OCI-LY7 (cell line): ENCODE results near the gene ISG20L2. TPM values are rescaled to one million over a fixed set of nuclear protein-coding genes. Genes with fewer than 3 reads are reported as not detected.

Experiments used
- BruUV-seq: library from RNA; stranded (reverse); fragments of 400-500 nt; replicated peaks from 2 replicates; lab custom pipeline; 2021; lab: Mats Ljungman, UMichigan
- CTCF ChIA-PET: fragments of 300-600 bp; sonication (Branson Sonifier 250); formaldehyde crosslinking; loops from one replicate; lab custom pipeline; 2022; ENCODE audit warnings: antibody characterized with exemption; ENCODE audit not compliant: unreplicated experiment; lab: Charles Lee
- POLR2A ChIA-PET: fragments of 300-600 bp; sonication (Branson Sonifier 250); formaldehyde crosslinking; loops from one replicate; lab custom pipeline; 2022; ENCODE audit warnings: antibody characterized with exemption; lab: Charles Lee
- DNase-seq: peaks from one replicate; pipeline ENCODE4 v3.0.0-alpha.2; 2015; ENCODE audit warnings: low spot score
- H2AFZ ChIP-seq: fragments of 200-600 bp; sonication (generic), shearing (Covaris generic); 2 replicates; pipeline ENCODE4 v1.6.1; 2014; ENCODE audit warnings: mild to moderate bottlenecking, antibody characterized with exemption, low read length, moderate library complexity
- H3K27ac ChIP-seq: fragments of 200-600 bp; sonication (generic); 2 replicates; pipeline ENCODE4 v1.5.1; 2014; ENCODE audit warnings: mixed run types, low read depth, mild to moderate bottlenecking, moderate library complexity, low read length, inconsistent platforms; ENCODE audit not compliant: poor library complexity, severe bottlenecking
- H3K36me3 ChIP-seq: fragments of 200-600 bp; sonication (generic); 2 replicates; pipeline ENCODE4 v1.6.1; 2014; ENCODE audit warnings: mild to moderate bottlenecking, antibody characterized with exemption, low read length, moderate library complexity, mixed read lengths; ENCODE audit not compliant: insufficient read depth
- H3K4me1 ChIP-seq: fragments of 200-600 bp; sonication (generic); 2 replicates; pipeline ENCODE4 v1.5.1; 2014; ENCODE audit warnings: mild to moderate bottlenecking, low read length; ENCODE audit not compliant: insufficient read depth, poor library complexity, severe bottlenecking
- H3K4me2 ChIP-seq: fragments of 200-600 bp; sonication (generic); 2 replicates; pipeline ENCODE4 v1.6.1; 2014; ENCODE audit warnings: mild to moderate bottlenecking, low read length
- H3K4me3 ChIP-seq: fragments of 200-600 bp; sonication (generic); 2 replicates; pipeline ENCODE4 v1.5.1; 2014; ENCODE audit warnings: mild to moderate bottlenecking, low read depth, low read length; ENCODE audit not compliant: poor library complexity, severe bottlenecking
- H3K79me2 ChIP-seq: fragments of 200-600 bp; sonication (generic); 2 replicates; pipeline ENCODE4 v1.6.1; 2016; ENCODE audit warnings: low read depth, mild to moderate bottlenecking, low read length, moderate library complexity, mixed read lengths; ENCODE audit not compliant: insufficient read depth
- H3K9me2 ChIP-seq: fragments of 200-600 bp; sonication (generic); 2 replicates; pipeline ENCODE4 v1.6.1; 2016; ENCODE audit warnings: mild to moderate bottlenecking, low read length, mixed read lengths; ENCODE audit not compliant: insufficient read depth
- H3K9me3 ChIP-seq: fragments of 200-600 bp; sonication (generic); 2 replicates; pipeline ENCODE4 v1.6.1; 2014; ENCODE audit warnings: mild to moderate bottlenecking, mixed run types, low read length, mixed read lengths
- H4K20me1 ChIP-seq: fragments of 200-600 bp; sonication (generic); 2 replicates; pipeline ENCODE4 v1.6.1; 2014; ENCODE audit warnings: mild to moderate bottlenecking, antibody characterized with exemption, low read length, moderate library complexity, mixed read lengths; ENCODE audit not compliant: insufficient read depth
- EZH2phosphoT487 ChIP-seq: fragments of 200-600 bp; sonication (generic); IDR thresholded peaks from 2 replicates; pipeline ENCODE4 v1.6.1; 2018; ENCODE audit warnings: low read depth, borderline replicate concordance, mild to moderate bottlenecking, mixed run types, antibody characterized with exemption, low read length, moderate library complexity, mixed read lengths
- intact Hi-C: fragments of 100-400 bp; cut with micrococcal nuclease; formaldehyde crosslinking; loops from one replicate; pipeline ENCODE4 v1.10.0; 2022; ENCODE audit not compliant: unreplicated experiment
- total RNA-seq, 2 experiments: library from RNA; depleted of rRNA in 1 of 2; stranded (reverse); fragments of >200 nt in 1 of 2; shearing (Covaris generic) in 1 of 2; gene quantifications; 2 replicates each; pipeline ENCODE4 v1.2.3, GENCODE V29; 2014 to 2022
- TF ChIP-seq, protein P1 (sequence below): fragments of 200-600 bp; sonication (generic); conservative IDR thresholded peaks from 2 replicates; pipeline ENCODE4 v1.5.1; 2014; ENCODE audit warnings: mild to moderate bottlenecking, antibody characterized with exemption, low read length, moderate library complexity, mixed read lengths

The ISG20L2 gene
- total RNA-seq, 2 experiments from 2014 or later, result 37.9 to 74.1 TPM

DNA sequence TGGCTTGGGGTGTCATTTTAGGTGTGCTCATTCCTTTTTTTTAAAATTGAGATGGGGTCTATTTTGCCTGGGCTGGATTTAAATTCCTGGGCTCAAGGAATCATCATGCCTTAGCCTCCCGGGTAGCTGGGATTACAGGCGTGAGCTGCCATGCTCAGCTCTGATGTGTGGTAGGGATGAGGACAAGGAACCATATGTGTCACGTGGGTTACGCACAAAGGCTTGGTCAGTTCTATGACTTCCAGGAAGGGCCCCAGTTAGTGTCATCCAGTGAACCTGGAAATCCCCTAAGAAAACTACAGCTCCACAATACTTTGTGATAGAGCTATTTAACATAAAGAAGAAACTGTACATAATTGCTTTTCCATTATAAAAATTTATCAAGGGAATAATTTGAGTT is 7.0 kb downstream of the ISG20L2 start:
- Histone ChIP-seq H3K4me2 (no peak overlapping the region), H3K36me3 (peaks cover 87% of the 10 kb centered on the region), H3K4me3 (no peak overlapping the region), H3K9me2 (no peaks in the 10 kb centered on the region), H3K27ac (no peak overlapping the region), H4K20me1 (peaks cover 32% of the 10 kb centered on the region), H3K4me1 (peaks cover 18% of the 10 kb centered on the region), H3K9me3 (no peaks in the 10 kb centered on the region), H3K79me2 (peaks cover 50% of the 10 kb centered on the region), H2AFZ (no peak overlapping the region)
- intact Hi-C loops, result no loop called here
- ChIA-PET CTCF (no interaction called here), POLR2A (no interaction called here)
- DNase-seq, result no peak
- BruUV-seq, result no TSS peak
- no peak for TF ChIP-seq EZH2phosphoT487
- TF ChIP-seq, protein P1, sequence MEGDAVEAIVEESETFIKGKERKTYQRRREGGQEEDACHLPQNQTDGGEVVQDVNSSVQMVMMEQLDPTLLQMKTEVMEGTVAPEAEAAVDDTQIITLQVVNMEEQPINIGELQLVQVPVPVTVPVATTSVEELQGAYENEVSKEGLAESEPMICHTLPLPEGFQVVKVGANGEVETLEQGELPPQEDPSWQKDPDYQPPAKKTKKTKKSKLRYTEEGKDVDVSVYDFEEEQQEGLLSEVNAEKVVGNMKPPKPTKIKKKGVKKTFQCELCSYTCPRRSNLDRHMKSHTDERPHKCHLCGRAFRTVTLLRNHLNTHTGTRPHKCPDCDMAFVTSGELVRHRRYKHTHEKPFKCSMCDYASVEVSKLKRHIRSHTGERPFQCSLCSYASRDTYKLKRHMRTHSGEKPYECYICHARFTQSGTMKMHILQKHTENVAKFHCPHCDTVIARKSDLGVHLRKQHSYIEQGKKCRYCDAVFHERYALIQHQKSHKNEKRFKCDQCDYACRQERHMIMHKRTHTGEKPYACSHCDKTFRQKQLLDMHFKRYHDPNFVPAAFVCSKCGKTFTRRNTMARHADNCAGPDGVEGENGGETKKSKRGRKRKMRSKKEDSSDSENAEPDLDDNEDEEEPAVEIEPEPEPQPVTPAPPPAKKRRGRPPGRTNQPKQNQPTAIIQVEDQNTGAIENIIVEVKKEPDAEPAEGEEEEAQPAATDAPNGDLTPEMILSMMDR, result no peak

DNA sequence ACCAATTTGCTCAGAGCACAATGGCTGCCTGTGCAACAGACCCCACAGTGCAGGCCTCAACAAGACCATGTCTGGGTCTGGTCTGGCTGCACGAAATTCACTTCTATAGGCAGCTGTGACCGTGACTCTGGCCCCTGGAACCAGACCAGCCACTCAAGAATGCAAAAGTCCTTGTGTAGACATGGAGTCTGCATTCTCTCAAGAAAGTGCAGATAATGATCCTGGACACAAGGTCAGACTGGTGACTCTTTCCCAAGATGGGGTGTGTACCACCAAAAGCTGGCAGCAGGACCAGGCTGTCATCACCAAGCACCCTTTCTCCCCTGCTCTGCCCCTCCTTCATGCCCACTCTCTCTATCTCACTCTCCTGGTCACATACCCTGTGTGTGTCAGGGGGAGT is 7.4 kb downstream of the ISG20L2 start:
- TF ChIP-seq, protein P1, result no peak
- TF ChIP-seq EZH2phosphoT487, result no peak
- H4K20me1 ChIP-seq, result peaks cover 29% of the 10 kb centered on the region
- H3K4me3 ChIP-seq, result no peak overlapping the region
- no peak for DNase-seq
- H3K4me2 ChIP-seq, result no peak overlapping the region
- no peaks in the 10 kb centered on the region for H3K9me3 ChIP-seq
- no peak overlapping the region for H2AFZ ChIP-seq
- POLR2A ChIA-PET, result no interaction called here
- no peaks in the 10 kb centered on the region for H3K9me2 ChIP-seq
- no peak overlapping the region for H3K27ac ChIP-seq
- peaks cover 18% of the 10 kb centered on the region for H3K4me1 ChIP-seq
- CTCF ChIA-PET, result no interaction called here
- peaks cover 46% of the 10 kb centered on the region for H3K79me2 ChIP-seq
- no TSS peak for BruUV-seq
- peaks cover 83% of the 10 kb centered on the region for H3K36me3 ChIP-seq
- intact Hi-C loops, result no loop called here

DNA sequence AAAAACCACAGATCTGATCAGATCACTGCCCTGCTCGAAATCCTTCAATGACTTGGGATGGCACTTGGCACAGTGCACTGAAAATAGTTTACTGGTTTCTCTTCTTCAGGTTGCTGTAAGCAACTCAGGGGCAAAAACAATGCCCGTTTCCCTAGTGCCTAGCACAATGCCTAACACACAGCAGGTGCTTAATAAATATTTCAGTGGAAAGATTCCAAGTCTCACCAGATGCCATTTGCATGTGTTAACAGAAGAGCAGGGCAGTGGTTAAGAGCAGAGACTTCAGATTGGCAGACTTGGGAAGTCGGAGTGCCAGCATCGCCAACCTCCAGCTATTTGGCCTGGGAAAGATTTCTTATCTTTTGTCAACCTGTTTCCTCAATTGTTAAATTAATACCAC is 11.2 kb downstream of the ISG20L2 start:
- POLR2A ChIA-PET, result no interaction called here
- H4K20me1 ChIP-seq, result no peaks in the 10 kb centered on the region; the same call in 1 of the 2 replicates
- H3K9me3 ChIP-seq, result no peaks in the 10 kb centered on the region
- H3K79me2 ChIP-seq, result peaks cover 10% of the 10 kb centered on the region; the same call in 1 of the 2 replicates
- H3K9me2 ChIP-seq, result no peaks in the 10 kb centered on the region
- BruUV-seq, result no TSS peak
- CTCF ChIA-PET, result interaction anchor here (3.7 kb wide), 1 partner anchor 8 kb away, joined by 12 read pairs; no protein-coding TSS in a partner anchor
- intact Hi-C loops, result no loop called here
- H3K27ac ChIP-seq, result no peak overlapping the region
- no peak for TF ChIP-seq EZH2phosphoT487
- TF ChIP-seq, protein P1, result no peak
- H3K4me1 ChIP-seq, result no peaks in the 10 kb centered on the region
- no peak overlapping the region for H2AFZ ChIP-seq
- H3K36me3 ChIP-seq, result peaks cover 45% of the 10 kb centered on the region
- no peak overlapping the region for H3K4me3 ChIP-seq
- no peak overlapping the region for H3K4me2 ChIP-seq
- DNase-seq, result no peak
